HTERT RPE-1 (cell line): ENCODE data around the gene RIOK1.
"Not testable (repeated sequence)": the region's sequence is repeated elsewhere in the genome, so short reads cannot be mapped to it uniquely, and the experiment has no call there.

Experiments
- in situ Hi-C: fragments of 300-500 bp; cut with MboI; formaldehyde crosslinking; loops from 4 replicates; pipeline ENCODE4 v1.14.3; 2020; ENCODE audit warnings: low sequenced_read_pairs

Gene RIOK1

GRCh38 chr6:7389451-7390225, at the start of gene RIOK1, which contains the start of gene CAGE1:
Gene RIOK1, plus strand, starts transcription at chr6:7389808. Its CDS starts 195 bp downstream, at chr6:7390003.
Gene CAGE1, minus strand, starts transcription at chr6:7389742. Its CDS starts 2,569 bp downstream, at chr6:7387173.
- in situ Hi-C loops = no loop called here

GRCh38 chr6:7341271-7341670, 48.3 kb upstream of the RIOK1 start:
- in situ Hi-C loops = no loop called here

DNA sequence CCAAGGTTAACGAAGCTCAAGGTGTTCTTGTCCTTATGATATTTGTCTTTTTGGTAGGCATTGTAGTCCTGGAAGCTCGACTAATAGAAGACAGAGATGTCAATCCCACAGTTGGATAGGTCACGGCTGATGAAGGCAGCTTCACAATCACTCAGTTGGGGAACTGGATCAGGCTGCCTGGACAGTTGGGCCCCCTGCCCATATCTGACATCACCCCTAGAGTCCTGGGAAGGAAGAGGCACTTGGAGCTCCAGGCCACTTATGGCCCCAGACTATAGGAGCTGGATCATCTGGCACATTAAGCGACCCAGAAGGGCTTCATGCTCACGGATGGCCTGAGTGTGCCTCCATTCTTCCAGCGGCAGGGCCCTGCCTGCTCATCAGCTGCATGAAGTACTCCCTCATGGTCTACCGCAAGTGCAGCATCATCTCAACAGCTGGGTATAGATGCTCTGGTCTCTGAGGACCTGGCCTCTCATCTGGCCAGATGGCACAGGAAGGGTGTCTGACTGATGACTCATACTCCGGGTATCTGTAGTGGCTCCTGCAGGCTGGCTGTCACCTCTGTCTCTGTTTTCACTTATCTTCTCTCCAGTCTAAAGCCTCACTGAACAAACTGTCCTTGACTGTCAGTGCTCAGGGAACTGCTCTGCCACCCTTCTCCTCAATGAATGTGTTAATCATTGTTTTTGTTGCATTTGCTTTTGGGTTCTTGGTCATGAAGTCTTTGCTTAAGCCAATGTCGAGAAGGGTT, 47.4 kb upstream of the RIOK1 start:
- in situ Hi-C loops = no loop called here

DNA sequence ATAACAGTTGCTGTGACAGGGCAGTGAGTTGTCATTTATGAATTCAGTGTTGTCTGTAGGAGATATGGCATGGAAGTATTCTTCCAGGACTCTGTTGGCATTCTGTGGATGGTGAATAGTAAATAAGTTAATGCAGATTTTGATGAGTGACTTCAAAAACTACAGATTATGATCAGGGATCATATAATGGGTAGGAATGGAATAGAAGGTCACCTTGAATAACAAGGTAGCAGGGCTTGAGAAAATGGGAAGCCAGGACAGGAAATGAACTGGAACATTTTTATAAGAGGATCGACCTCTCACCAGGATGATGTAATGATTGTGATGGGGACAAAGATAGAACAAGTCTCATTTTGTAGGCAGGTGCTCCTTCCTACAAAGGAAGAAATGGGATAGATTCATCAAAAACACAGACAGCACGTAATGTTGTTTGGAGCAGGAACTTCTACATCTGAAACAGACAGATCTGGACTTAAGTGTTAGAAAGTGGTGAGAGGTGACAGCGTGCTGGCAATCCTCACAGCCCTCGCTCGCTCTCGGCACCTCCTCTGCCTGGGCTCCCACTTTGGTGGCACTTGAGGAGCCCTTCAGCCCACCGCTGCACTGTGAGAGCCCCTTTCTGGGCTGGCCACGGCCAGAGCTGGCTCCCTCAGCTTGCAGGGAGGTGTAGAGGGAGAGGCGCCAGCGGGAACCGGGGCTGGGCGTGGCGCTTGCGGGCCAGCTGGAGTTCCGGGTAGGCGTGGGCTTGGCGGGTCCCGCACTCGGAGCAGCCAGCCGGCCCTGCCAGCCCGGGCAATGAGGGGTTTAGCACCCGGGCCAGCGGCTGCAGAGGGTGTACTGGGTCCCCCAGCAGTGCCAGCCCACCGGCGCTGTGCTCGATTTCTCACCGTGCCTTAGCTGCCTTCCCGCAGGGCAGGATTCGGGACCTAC, 45.8 kb upstream of the RIOK1 start:
- in situ Hi-C loops = no loop called here

- in situ Hi-C loops = not testable (repeated sequence)
These were observed 44.7 kb upstream of the RIOK1 start for GRCh38 chr6:7344773-7345450.

- in situ Hi-C loops = not testable (repeated sequence)
These were observed 42.0 kb upstream of the RIOK1 start for GRCh38 chr6:7347551-7347997.

DNA sequence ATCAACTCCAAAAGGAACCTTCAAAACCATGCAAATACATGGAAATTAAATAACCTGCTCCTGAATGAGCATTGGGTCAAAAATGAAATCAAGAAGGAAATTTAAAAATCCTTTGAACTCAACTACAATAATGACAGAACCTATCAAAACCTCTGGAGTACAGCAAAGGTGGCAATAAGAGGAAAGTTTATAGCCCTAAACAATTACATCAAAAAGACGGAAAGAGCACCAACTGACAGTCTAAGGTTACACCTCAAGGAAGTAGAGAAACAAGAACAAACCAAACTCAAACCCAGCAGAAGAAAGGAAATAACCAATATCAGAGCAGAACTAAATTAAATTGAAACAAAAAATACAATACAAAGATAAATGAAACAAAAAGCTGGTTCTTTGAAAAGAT, 39.0 kb upstream of the RIOK1 start:
- in situ Hi-C loops = not testable (repeated sequence)

DNA sequence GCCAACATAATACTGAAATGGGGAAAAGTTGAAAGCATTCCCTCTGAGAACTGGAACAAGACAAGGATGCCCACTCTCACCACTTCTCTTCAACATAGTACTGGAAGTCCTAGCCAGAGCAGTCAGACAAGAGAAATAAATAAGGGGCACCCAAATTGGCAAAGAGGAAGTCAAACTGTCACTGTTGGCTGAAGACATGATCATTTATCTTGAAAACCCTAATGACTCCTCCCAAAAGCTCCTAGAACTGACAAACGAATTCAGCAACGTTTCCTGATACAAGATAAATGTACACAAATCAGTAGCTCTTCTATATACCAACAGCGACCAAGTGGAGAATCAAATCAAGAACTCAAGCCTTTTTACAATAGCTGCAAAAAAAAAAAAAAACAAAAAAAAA, 37.7 kb upstream of the RIOK1 start:
- in situ Hi-C loops = not testable (repeated sequence)

- in situ Hi-C loops = no loop called here
These were observed 22.2 kb upstream of the RIOK1 start for GRCh38 chr6:7367408-7367807.

GRCh38 chr6:7373739-7374138, 15.9 kb upstream of the RIOK1 start:
- in situ Hi-C loops = no loop called here

DNA sequence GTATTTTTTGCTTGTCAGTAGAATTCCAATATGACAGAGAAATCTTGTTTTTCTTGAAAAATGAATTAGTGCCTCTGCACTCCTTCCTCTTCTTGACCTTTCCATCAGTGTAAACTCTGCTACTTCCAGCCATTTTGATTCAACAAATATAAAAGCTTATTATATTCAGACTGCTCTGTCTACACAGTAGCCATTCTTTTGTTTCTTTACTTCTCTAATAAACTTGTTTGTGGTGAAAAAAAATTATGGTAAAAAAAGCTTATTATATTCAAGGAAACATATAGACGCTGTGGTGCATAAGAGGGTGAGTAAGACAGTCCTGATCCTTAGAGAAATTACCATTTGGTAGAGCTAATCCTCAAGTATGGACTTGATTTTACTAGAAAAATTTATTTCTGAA, 11.6 kb upstream of the RIOK1 start:
- in situ Hi-C loops = no loop called here

GRCh38 chr6:7378740-7379139, 10.9 kb upstream of the RIOK1 start:
- in situ Hi-C loops = no loop called here

GRCh38 chr6:7381092-7381491, 8.5 kb upstream of the RIOK1 start:
- in situ Hi-C loops = no loop called here

DNA sequence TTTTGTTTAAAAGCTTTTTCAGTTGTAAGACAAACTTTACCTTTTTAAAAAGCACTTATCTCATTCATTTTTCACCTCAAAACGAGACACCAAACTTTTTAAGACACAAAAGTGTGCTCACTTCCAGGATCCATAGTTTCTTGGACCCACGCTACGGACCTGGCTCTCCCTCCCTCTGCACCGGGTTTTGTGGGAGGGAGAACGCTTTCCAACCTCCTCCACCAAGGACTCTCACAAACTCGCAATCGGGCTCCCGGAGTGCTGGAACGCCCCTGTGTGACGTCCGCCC, 502 bp upstream of the RIOK1 start:
- in situ Hi-C loops = no loop called here

DNA sequence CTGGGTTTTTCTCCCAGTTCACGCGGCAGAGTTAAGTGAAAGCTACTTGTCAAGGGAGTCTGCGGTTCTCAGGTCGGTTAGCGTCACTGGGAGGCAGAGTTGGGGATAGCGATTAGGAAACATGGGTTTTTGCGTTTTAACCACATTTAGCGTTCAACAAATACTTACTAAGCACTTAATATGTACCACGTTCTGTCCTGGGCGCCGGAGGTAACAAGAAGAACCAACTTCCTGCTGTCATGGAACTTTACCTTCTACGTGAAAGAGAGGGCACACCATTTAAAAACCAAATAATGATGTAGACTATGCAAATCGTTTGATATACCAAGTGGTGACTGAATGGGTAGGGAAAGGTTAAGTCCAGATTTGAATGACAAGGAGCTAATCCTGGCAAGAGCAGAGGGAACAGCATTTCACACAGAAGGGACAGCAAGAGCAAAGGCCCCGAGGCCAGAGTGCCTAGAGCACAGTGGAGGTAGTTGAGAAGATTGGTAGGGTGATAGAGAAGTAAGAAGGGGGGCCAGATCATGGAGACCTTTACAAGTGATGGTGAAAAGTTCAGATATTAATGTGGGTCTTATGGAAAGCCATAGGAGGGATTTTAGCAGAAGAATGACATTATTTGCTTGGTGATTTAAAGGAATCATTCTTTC, 744 bp downstream of the RIOK1 start:
- in situ Hi-C loops = no loop called here

GRCh38 chr6:7391151-7391550, 1.5 kb downstream of the RIOK1 start:
- in situ Hi-C loops = no loop called here

GRCh38 chr6:7392402-7392801, 2.8 kb downstream of the RIOK1 start:
- in situ Hi-C loops = no loop called here

DNA sequence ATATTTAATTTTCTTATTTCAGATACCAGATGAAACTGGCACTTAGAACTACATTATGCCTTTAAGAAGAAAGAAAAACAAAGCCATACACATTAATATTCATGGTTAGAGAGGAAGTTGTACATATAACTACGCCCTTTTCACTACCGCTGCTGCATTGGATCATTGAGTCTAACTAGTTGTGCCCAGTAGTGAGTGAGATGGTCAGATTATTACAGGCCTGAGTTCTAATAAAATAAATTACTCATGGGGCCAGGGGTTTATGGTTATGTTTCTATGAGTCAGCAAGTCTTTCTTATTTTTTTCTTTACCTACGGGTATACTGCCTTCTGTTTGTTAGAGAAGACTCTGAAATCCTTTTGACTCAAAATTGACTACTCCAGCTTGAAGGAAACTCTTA, 11.5 kb downstream of the RIOK1 start:
- in situ Hi-C loops = no loop called here

DNA sequence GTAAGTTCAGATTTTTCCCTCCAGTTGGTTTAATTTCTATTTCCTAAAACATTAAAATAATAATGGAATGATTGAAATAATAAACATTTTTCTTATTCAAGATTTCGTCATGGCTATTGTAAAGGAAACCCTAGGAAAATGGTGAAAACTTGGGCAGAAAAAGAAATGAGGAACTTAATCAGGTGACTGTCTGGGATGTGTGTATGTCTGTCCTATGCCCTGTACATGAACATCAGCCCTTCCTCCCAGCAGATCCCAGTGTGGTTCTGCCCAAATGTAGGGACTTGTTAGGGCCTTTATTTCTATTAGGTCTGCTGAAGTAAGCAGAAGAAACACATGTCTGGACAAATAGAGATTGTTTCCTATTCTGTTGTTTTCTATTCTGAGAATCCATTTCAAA, 13.1 kb downstream of the RIOK1 start:
- in situ Hi-C loops = no loop called here

GRCh38 chr6:7404546-7404945, 14.9 kb downstream of the RIOK1 start:
- in situ Hi-C loops = no loop called here
